ENCODE data around the gene PADI3. TPM values are rescaled to one million over a fixed set of nuclear protein-coding genes. Genes with fewer than 3 reads are reported as not detected.

PADI3 gene
- total and polyA plus RNA-seq, 4 donors = 0.13 TPM; not detected in 3

Small RNAs within 50 kb of the gene (small RNA-seq; reads per million reads assigned to genes)
- gene MIR3972 (ENCODE audit: low replicate concordance) = not detected

Other genes starting within 250 kb of the PADI3 start
- 10 to 100 TPM; 20.2 to 50.6 TPM for gene ATP13A2, start 237.2 kb upstream of the PADI3 start, total RNA-seq
- 10 to 100 TPM; 24.7 to 41.9 TPM for gene ATP13A2, start 237.2 kb upstream of the PADI3 start, polyA plus RNA-seq
- gene SDHB, start 195.1 kb upstream of the PADI3 start, total RNA-seq = 10 to 100 TPM; 59.1 to 93.2 TPM
- gene SDHB, start 195.1 kb upstream of the PADI3 start, polyA plus RNA-seq = 100 to 1,000 TPM in 1 of 2 donors, 10 to 100 TPM in 1; 73.8 to 117 TPM
- 1 to 10 TPM; 2.1 to 4.6 TPM for gene PADI2, start 129.6 kb upstream of the PADI3 start, total RNA-seq
- gene PADI2, start 129.6 kb upstream of the PADI3 start, polyA plus RNA-seq = 10 to 100 TPM in 1 of 2 donors, 1 to 10 TPM in 1; 1.2 to 12.8 TPM
- gene PADI1, start 44.0 kb upstream of the PADI3 start, total RNA-seq = not detected
- gene PADI1, start 44.0 kb upstream of the PADI3 start, polyA plus RNA-seq = under 1 TPM; 0.09 to 0.35 TPM
- gene PADI4, start 59.1 kb downstream of the PADI3 start, total RNA-seq = 10 to 100 TPM; 12.4 to 16.0 TPM
- 10 to 100 TPM in 1 of 2 donors, 1 to 10 TPM in 1; 1.7 to 22.5 TPM for gene PADI4, start 59.1 kb downstream of the PADI3 start, polyA plus RNA-seq
- not detected for gene PADI6, start 123.1 kb downstream of the PADI3 start, total RNA-seq
- gene PADI6, start 123.1 kb downstream of the PADI3 start, polyA plus RNA-seq = not detected
- 10 to 100 TPM; 43.1 to 51.2 TPM for gene RCC2, start 190.6 kb downstream of the PADI3 start, total RNA-seq
- gene RCC2, start 190.6 kb downstream of the PADI3 start, polyA plus RNA-seq = 10 to 100 TPM; 31.9 to 33.9 TPM

All from lung (tissue), 5 donors.